ENCODE data around the gene HAL. TPM values are rescaled to one million over a fixed set of nuclear protein-coding genes. Genes with fewer than 3 reads are reported as not detected.

HAL gene
- total RNA-seq, 3 donors from 2014 or later (not counting 1 experiment from before 2014, with no cell fraction given) = 1.2 to 10.8 (median 1.6) TPM

DNA sequence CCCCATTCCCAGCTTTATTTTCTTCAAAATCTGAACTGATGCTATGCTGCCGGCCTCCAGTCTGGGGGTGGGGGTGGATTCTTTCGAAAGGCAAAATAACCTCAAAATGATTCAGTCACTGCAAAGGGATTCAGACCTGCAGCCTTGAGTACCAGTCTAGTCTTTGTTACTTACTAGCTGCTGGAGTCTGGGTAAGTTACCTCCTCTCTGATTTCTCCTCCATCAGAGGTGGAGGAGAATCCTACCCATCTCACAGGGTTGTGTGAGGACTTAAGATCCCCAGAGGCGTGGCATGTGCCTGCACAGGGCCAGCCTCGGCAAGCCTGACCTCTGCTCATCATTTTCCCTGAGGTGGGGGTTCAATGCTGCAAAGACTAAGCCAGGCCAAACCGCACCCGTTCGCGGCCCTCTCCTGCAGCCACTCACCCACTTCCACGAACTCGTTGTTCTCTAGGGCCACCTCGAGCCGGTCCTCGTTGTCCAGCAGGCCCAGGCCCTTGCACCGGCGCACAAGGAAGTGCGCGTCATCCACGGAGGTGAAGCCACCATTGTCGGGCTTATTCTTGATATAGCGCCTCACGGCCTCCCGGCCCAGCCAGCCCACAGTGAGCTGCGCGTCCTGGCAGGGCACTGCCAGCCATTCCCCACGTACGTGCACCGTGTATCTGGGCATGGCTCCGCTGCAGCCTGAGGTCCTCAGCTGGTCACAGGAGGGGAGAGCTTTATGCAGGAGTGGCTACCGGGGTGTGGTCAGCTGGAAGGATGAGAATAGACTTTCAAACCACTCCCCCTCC lies 709 bp downstream of the HAL start:
- Histone ChIP-seq H3K4me1 (ENCODE audit: control insufficient read depth, insufficient read depth, low read length) (no peaks in the 10 kb centered on the region), H3K36me3 (ENCODE audit: control insufficient read depth, insufficient read depth, low read length) (no peaks in the 10 kb centered on the region), H3K4me3 (ENCODE audit: low read length) (no peak overlapping the region), H3K27me3 (ENCODE audit: control insufficient read depth, insufficient read depth, low read length) (no peaks in the 10 kb centered on the region), H3K27ac (ENCODE audit: low read length) (no peak overlapping the region), H3K9me3 (ENCODE audit: control insufficient read depth, insufficient read depth, low read length) (no peaks in the 10 kb centered on the region)
- Mint-ChIP-seq H3K4me3 (no peak overlapping the region), H3K36me3 (no peaks in the 10 kb centered on the region), H3K27me3 (ENCODE audit: low read depth in 2 of 2) (peaks cover 0 to 2% of the 10 kb centered on the region in 2 donors), H3K4me1 (peaks cover 7% of the 10 kb centered on the region in 2 donors), H3K9me3 (no peaks in the 10 kb centered on the region), H3K27ac (no peak overlapping the region)
- 93% methylated on average over 26 of the region's 29 CpGs for WGBS (ENCODE audit: insufficient coverage)
- intact Hi-C loops (cut with micrococcal nuclease) = no loop called here
- no peak for DNase-seq
- no peak for ATAC-seq
- TF ChIP-seq, protein P1, sequence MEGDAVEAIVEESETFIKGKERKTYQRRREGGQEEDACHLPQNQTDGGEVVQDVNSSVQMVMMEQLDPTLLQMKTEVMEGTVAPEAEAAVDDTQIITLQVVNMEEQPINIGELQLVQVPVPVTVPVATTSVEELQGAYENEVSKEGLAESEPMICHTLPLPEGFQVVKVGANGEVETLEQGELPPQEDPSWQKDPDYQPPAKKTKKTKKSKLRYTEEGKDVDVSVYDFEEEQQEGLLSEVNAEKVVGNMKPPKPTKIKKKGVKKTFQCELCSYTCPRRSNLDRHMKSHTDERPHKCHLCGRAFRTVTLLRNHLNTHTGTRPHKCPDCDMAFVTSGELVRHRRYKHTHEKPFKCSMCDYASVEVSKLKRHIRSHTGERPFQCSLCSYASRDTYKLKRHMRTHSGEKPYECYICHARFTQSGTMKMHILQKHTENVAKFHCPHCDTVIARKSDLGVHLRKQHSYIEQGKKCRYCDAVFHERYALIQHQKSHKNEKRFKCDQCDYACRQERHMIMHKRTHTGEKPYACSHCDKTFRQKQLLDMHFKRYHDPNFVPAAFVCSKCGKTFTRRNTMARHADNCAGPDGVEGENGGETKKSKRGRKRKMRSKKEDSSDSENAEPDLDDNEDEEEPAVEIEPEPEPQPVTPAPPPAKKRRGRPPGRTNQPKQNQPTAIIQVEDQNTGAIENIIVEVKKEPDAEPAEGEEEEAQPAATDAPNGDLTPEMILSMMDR (IDR thresholded peaks at IDR 0.05) = no peak

DNA sequence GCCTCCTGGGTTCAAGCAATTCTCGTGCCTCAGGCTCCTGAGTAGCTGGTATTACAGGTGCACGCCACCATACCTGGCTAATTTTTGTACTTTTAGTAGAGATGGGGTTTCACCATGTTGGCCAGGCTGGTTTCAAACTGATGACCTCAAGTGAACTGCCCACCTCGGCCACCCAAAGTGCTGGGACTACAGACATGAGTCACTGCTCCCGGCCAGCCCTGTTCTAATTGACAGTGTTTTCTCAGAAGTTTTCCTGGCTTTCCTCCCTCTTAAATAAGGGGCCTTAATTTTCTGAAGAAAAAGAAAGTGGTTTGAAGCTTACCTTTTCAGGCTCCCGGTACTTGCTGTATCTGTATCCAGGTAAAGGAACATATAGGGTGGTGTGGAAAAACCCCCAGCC lies 1.7 kb downstream of the HAL start:
- Mint-ChIP-seq H3K4me1 (peaks cover 7% of the 10 kb centered on the region in 2 donors), H3K27ac (no peak overlapping the region), H3K9me3 (no peaks in the 10 kb centered on the region), H3K4me3 (no peak overlapping the region), H3K36me3 (no peaks in the 10 kb centered on the region), H3K27me3 (ENCODE audit: low read depth in 2 of 2) (peaks cover 0 to 2% of the 10 kb centered on the region in 2 donors)
- no peak overlapping the region for H3K27ac ChIP-seq (ENCODE audit: low read length)
- no peaks in the 10 kb centered on the region for H3K9me3 ChIP-seq (ENCODE audit: control insufficient read depth, insufficient read depth, low read length)
- 76% methylated on average over 4 of the region's 5 CpGs for WGBS (ENCODE audit: insufficient coverage)
- no peak for ATAC-seq
- H3K4me3 ChIP-seq (ENCODE audit: low read length) = no peak overlapping the region
- no peaks in the 10 kb centered on the region for H3K27me3 ChIP-seq (ENCODE audit: control insufficient read depth, insufficient read depth, low read length)
- TF ChIP-seq, protein P1 (IDR thresholded peaks at IDR 0.05) = no peak
- no peaks in the 10 kb centered on the region for H3K36me3 ChIP-seq (ENCODE audit: control insufficient read depth, insufficient read depth, low read length)
- intact Hi-C loops (cut with micrococcal nuclease) = no loop called here
- DNase-seq = no peak
- no peaks in the 10 kb centered on the region for H3K4me1 ChIP-seq (ENCODE audit: control insufficient read depth, insufficient read depth, low read length)

DNA sequence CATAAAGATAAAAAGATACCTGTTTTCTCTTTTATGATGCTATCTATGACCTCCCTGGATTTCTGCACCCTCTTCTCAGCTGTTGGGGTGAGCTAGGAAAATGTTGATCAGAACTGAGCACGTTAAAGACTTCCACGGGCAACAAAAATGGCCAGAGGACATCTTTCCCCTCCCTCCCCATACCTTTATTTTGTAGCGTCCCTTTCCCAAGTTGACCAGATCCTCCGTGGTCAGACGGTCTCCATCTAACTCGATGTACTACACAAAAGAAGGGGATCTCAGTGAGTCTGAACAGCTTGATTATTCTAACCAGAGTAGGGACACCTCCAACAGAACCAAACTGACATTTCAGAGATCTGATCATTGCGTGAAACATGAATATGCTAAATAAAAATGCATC lies 2.2 kb downstream of the HAL start:
- Mint-ChIP-seq H3K9me3 (no peaks in the 10 kb centered on the region), H3K4me3 (no peak overlapping the region), H3K36me3 (no peaks in the 10 kb centered on the region), H3K27ac (no peak overlapping the region), H3K4me1 (peaks cover 6% of the 10 kb centered on the region in 2 donors), H3K27me3 (ENCODE audit: low read depth in 2 of 2) (peaks cover 0 to 2% of the 10 kb centered on the region in 2 donors)
- H3K27ac ChIP-seq (ENCODE audit: low read length) = no peak overlapping the region
- WGBS (ENCODE audit: insufficient coverage) = 96% methylated on average over 6 of the region's 7 CpGs
- DNase-seq = no peak
- no peaks in the 10 kb centered on the region for H3K36me3 ChIP-seq (ENCODE audit: control insufficient read depth, insufficient read depth, low read length)
- ATAC-seq = no peak
- no peaks in the 10 kb centered on the region for H3K27me3 ChIP-seq (ENCODE audit: control insufficient read depth, insufficient read depth, low read length)
- intact Hi-C loops (cut with micrococcal nuclease) = no loop called here
- TF ChIP-seq, protein P1 (IDR thresholded peaks at IDR 0.05) = no peak
- H3K9me3 ChIP-seq (ENCODE audit: control insufficient read depth, insufficient read depth, low read length) = no peaks in the 10 kb centered on the region
- H3K4me1 ChIP-seq (ENCODE audit: control insufficient read depth, insufficient read depth, low read length) = no peaks in the 10 kb centered on the region
- H3K4me3 ChIP-seq (ENCODE audit: low read length) = no peak overlapping the region

DNA sequence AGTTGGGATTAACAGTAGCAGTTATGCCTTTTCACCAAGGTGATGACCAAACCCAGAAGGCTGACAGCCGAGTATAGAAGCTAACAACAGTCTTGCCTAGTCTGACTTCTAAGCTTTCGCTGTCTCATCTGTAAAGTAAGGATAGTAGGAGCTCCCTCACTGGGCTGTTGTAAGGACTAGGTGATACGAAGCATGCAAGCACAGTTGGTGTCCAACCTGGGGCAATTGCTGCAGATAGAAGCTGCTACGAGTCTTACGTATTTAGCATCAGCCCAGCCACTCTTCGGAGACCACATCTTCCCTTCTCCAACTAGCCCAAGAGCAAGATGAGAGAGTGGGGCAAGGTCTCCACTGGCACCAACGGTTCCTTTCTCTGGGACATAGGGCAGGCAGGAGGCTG lies 6.0 kb downstream of the HAL start:
- DNase-seq (no peak), ATAC-seq (no peak)
- no peaks in the 10 kb centered on the region for H3K9me3 ChIP-seq (ENCODE audit: control insufficient read depth, insufficient read depth, low read length)
- H3K27me3 ChIP-seq (ENCODE audit: control insufficient read depth, insufficient read depth, low read length) = no peaks in the 10 kb centered on the region
- intact Hi-C loops (cut with micrococcal nuclease) = no loop called here
- Mint-ChIP-seq H3K4me1 (no peaks in the 10 kb centered on the region), H3K36me3 (no peaks in the 10 kb centered on the region), H3K27ac (no peak overlapping the region), H3K9me3 (no peaks in the 10 kb centered on the region), H3K4me3 (no peak overlapping the region), H3K27me3 (ENCODE audit: low read depth in 2 of 2) (peaks cover 0 to 2% of the 10 kb centered on the region in 2 donors)
- no peak overlapping the region for H3K4me3 ChIP-seq (ENCODE audit: low read length)
- TF ChIP-seq, protein P1 (IDR thresholded peaks at IDR 0.05) = no peak
- WGBS (ENCODE audit: insufficient coverage) = 91% methylated on average over 7 of the region's 7 CpGs
- H3K27ac ChIP-seq (ENCODE audit: low read length) = no peak overlapping the region
- no peaks in the 10 kb centered on the region for H3K4me1 ChIP-seq (ENCODE audit: control insufficient read depth, insufficient read depth, low read length)
- H3K36me3 ChIP-seq (ENCODE audit: control insufficient read depth, insufficient read depth, low read length) = no peaks in the 10 kb centered on the region
